OCI-M2 (cell line): ENCODE results near the gene ATP5ME.
"Not testable (repeated sequence)": the region's sequence is repeated elsewhere in the genome, so short reads cannot be mapped to it uniquely, and the experiment has no call there.

Source experiments
- DNase-seq: peaks from one replicate; lab custom pipeline; 2025; ENCODE audit not compliant: unreplicated experiment; lab: John Stamatoyannopoulos, UW

ATP5ME gene

GRCh38 chr4:656436-657337, 17.4 kb downstream of the ATP5ME start:
- no peak for DNase-seq

DNA sequence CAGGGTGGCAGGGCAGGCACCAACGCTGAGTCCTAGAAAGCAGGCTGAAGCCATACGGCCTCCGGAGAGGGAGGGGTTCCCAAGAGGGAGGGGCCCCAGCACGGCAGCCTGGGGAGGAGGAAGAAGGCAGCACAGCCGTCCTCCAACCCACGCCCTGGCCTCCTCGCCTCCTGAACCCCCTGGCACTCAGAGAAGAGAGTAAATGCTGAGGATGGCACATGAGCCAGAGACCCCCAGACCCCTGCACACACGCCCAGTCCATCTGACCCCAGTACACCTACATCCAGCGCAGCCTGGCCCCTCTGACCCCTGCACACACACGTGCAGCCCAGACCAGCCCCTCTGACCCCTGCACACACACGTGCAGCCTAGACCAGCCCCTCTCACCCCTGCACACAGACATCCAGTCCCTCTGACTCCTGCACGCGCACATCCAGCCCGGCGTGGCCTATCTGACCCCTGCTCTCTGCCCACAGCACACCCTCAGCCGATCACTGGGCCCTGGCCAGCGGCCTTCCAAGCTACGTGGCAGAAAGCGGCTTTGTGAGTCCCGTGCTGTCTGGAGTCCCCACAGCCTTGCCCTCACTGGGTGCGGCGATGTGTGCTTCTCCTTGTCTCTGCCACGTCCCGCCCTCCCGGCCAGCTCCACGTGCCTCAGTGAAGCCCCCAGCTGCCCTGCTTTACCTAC, 18.5 kb downstream of the ATP5ME start:
- no peak for DNase-seq

- DNase-seq: no peak
These were observed 19.1 kb downstream of the ATP5ME start for GRCh38 chr4:654871-655463.

- DNase-seq: no peak
These were observed 19.6 kb downstream of the ATP5ME start for GRCh38 chr4:654503-654845.

DNA sequence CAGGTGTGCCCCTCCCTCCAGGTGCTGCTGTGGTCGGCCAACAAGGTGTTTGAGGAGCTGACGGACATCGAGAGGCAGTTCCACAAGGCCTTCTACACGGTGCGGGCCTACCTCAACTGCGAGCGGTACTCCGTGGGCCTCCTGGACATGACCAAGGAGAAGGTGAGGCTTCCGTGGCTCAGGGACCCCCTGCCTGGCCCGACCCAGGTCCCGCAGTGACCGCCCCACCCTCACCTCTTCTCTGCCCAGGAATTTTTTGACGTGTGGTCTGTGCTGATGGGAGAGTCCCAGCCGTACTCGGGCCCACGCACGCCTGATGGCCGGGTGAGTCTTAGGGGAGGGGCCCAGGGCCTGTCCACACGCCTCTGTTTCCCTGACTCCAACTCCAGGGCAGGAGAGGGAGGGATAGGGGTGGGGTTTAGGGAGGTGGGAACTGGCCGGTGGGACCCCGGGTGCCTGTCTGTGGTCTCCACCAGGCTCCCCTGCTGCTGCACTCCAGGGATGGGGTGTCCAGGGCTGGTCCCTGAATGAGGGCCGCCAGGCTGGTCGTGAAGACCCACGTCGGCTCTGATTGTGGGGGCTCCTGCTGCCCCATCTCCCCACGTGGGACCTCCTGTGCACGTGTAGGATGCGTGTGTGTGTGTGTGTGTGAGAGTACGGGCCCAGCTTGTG, 20.1 kb downstream of the ATP5ME start:
- DNase-seq: no peak

DNA sequence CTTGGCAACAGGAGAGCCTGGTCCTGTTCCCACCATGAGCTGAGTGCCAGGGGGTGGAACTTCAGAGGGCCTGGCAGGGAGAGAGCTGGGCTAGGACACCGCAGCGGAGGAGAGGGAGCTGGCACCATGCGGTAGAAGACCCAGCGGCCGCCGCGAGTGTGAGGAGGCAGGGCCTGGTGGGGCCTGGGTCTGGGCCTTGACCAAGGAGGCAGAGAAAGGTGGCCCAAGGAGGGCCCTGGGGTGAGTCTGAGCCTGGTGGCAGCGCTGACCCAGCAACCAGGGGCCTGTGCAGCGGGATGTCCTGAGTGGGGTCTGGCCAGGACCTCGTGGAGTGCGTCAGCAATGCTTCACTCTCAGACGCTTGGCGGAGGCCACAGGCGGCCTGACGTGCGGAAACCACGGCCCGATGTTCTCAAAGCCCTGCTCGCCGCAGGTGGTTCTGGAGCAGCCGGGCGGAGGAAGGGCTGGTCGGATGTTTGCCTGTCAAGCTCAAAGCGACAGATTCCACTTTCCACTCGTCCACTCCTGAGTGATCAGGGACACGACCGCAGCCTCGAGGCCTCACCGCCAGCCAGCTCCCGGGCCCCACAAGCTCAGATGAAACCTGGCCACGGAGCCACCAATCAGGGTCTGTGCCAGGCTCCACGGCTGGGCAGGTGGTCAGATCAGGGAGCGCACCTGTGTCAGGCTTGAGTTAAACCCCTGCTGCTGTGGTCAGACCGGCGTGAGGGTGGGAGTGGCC, 20.8 kb downstream of the ATP5ME start:
- no peak for DNase-seq

GRCh38 chr4:651884-652642, 22.0 kb downstream of the ATP5ME start:
- DNase-seq: no peak

GRCh38 chr4:650951-651883, 22.9 kb downstream of the ATP5ME start:
- DNase-seq: no peak

DNA sequence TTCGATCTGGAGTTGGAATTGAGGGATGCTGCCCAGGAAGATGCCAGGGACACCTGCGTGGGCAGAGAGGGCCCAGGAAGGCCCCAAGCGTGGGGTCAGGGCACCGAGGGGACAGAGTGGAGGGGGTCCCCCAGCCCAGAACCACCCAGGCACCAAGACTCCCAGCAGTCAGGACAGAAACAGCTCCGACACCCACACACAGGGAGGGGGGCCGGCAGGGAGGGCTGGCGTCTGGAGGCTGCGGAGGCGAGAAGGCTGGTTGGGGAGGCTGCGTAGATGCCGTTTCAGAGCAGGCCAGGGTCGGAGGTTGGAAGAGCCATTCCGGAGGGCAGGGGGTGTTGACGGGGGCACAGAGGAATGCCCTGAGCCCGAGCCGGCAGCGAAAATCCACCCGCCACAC, 23.6 kb downstream of the ATP5ME start:
- no peak for DNase-seq

GRCh38 chr4:649751-650310, 24.2 kb downstream of the ATP5ME start:
- no peak for DNase-seq

DNA sequence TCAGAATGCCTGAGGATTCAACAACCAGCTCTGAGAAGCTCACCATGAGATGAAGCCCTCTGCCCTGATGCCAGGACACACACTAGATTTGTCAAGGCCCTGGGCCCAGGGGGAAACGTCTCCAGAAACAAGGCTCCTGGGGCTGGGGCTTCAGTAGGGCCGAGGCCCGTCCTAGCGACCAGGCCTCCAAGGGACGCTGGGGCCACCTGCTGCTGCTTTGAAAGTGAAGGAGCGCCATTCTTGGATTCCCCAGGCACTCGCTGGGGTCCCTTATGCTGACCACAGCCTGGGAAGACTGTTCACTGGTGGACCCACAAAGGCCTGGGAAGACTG, 24.8 kb downstream of the ATP5ME start:
- no peak for DNase-seq

GRCh38 chr4:648579-649292, 25.3 kb downstream of the ATP5ME start:
- no peak for DNase-seq

GRCh38 chr4:647481-647880, 26.6 kb downstream of the ATP5ME start:
- no peak for DNase-seq

- DNase-seq: no peak
These were observed 27.6 kb downstream of the ATP5ME start for GRCh38 chr4:646460-646859.

DNA sequence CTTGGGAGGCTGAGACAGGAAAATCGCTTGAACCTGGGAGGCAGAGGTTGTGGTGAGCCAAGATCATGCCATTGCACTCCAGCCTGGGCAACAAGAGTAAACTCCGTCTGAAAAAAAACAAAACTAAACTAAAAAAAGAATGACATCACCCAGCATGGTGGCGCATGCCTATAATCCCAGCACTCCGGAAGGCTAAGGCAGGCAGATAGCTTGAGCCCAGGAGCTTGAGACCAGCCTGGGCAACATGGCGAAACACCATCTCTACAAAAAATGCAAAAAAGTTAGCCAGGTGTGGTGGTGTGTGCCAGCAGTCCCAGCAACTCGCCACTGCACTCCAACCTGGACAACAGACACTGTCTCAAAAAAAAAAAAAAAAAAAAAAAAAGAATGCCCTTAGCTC, 31.7 kb downstream of the ATP5ME start:
- not testable (repeated sequence) for DNase-seq

GRCh38 chr4:637536-638280, 36.4 kb downstream of the ATP5ME start:
- DNase-seq: no peak

- DNase-seq: no peak
These were observed 37.4 kb downstream of the ATP5ME start for GRCh38 chr4:636628-637159.
